ENCODE results near the gene SZT2. TPM values are rescaled to one million over a fixed set of nuclear protein-coding genes. Genes with fewer than 3 reads are reported as not detected.
A peak's percentile ranks its signal among the peaks of the same experiment; 100 is the strongest.
"Not testable (repeated sequence)": the region's sequence is repeated elsewhere in the genome, so short reads cannot be mapped to it uniquely, and the experiment has no call there.

The SZT2 gene
- total RNA-seq, 6 experiments from 2014 or later, result 12.7 to 30.4 (median 19.2) TPM

DNA sequence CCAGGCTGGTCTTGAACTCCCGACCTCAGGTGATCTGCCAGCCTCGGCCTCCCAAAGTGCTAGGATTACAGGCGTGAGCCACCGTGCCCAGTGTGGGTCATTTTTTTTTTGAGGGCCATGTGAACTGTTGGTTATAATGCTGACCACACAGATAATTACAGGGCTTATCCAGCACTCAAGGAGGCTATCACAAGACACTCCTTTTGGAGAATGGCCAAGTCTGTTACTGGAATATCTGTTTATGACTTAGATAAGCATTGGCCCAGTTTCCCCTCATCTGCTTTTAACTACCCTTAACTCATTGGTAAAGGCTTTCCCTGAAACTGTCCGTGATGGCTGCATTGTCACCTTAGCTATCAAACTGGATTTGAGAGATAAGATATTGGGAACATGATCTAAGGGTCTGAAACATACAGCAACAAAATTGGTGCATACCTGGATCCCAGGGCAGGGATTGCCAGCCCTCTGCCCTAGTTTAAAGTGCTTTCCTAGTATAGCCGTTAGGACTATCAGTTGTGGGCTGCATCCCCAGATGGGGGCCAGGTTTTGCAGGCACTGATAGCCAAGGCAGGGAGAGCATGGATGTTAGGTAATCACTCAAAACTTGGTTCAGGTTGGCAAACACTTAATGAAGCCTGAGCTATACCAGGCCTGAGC is 15.6 kb downstream of the SZT2 start:
- intact Hi-C loops (cut with DNase I), result loop anchor here in 1 of 2 donors (10.0 kb wide), 1 partner anchor 181 kb away; no protein-coding TSS in a partner anchor
- WGBS (ENCODE audit: insufficient coverage, low coverage, low lambda C conversion rate, missing lambda C conversion rate), result 83% methylated on average over 5 of the region's 6 CpGs
- TF ChIP-seq POLR2A (IDR thresholded peaks at IDR 0.05), result no peak
- TF ChIP-seq, protein P1, sequence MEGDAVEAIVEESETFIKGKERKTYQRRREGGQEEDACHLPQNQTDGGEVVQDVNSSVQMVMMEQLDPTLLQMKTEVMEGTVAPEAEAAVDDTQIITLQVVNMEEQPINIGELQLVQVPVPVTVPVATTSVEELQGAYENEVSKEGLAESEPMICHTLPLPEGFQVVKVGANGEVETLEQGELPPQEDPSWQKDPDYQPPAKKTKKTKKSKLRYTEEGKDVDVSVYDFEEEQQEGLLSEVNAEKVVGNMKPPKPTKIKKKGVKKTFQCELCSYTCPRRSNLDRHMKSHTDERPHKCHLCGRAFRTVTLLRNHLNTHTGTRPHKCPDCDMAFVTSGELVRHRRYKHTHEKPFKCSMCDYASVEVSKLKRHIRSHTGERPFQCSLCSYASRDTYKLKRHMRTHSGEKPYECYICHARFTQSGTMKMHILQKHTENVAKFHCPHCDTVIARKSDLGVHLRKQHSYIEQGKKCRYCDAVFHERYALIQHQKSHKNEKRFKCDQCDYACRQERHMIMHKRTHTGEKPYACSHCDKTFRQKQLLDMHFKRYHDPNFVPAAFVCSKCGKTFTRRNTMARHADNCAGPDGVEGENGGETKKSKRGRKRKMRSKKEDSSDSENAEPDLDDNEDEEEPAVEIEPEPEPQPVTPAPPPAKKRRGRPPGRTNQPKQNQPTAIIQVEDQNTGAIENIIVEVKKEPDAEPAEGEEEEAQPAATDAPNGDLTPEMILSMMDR (IDR thresholded peaks at IDR 0.05), result no peak
- Histone ChIP-seq H3K36me3 (peaks cover 0 to 47% (median 20%) of the 10 kb centered on the region in 4 donors), H3K27ac (no peak overlapping the region), H3K4me3 (no peak overlapping the region), H3K9me3 (no peaks in the 10 kb centered on the region), H3K27me3 (no peaks in the 10 kb centered on the region), H3K4me1 (no peaks in the 10 kb centered on the region)
- ATAC-seq, result no peak
- DNase-seq, result no peak

DNA sequence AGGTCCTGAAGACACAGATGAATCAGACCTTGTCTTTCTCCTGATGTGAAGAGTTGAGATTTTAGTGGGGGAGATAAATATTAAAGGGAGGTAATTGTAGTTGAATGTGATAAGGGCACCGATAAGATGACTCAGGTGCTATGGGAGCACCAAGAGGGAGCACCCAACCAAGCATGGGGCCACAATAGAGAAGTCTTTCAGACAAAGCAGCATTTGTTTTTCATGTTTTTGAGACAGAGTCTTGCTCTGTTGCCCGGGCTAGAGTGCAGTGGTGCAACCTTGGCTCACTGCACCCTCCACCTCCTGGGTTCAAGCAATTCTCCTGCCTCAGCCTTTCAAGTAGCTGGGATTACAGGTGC is 16.2 kb downstream of the SZT2 start:
- intact Hi-C loops (cut with DNase I), result loop anchor here in 1 of 2 donors (10.0 kb wide), 1 partner anchor 181 kb away; no protein-coding TSS in a partner anchor
- TF ChIP-seq, protein P1 (IDR thresholded peaks at IDR 0.05), result no peak
- no peak for TF ChIP-seq POLR2A (IDR thresholded peaks at IDR 0.05)
- Histone ChIP-seq H3K36me3 (peaks cover 0 to 47% (median 20%) of the 10 kb centered on the region in 4 donors), H3K9me3 (no peaks in the 10 kb centered on the region), H3K27me3 (no peaks in the 10 kb centered on the region), H3K4me1 (no peaks in the 10 kb centered on the region), H3K27ac (no peak overlapping the region), H3K4me3 (no peak overlapping the region)
- no peak for ATAC-seq
- DNase-seq, result no peak
- 100% methylated on average over 1 of the region's 2 CpGs for WGBS (ENCODE audit: insufficient coverage, low coverage, low lambda C conversion rate, missing lambda C conversion rate)

DNA sequence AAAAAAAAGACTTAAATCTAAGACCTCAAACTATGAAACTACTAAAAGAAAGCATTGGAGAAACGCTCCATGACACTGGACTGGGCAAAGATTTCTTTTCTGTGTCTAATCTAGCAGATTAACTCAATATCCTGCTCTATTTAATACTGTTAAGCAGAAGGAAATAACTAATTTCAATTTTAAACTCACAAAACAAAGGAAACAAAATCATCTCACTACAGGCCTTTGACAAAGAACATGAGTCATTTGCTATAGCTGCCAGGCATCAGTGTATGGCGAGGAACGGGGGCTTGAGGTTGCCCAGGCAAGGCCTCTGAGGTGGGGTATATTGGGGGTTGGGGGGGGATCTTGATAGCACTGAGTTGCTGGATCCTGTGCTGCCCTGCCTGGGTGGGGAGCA is 20.9 kb downstream of the SZT2 start:
- H3K4me1 ChIP-seq, result no peaks in the 10 kb centered on the region
- TF ChIP-seq POLR2A (IDR thresholded peaks at IDR 0.05), result no peak
- ATAC-seq (no peak), DNase-seq (no peak)
- no peaks in the 10 kb centered on the region for H3K27me3 ChIP-seq
- no peak overlapping the region for H3K27ac ChIP-seq
- no peaks in the 10 kb centered on the region for H3K9me3 ChIP-seq
- no peak overlapping the region for H3K4me3 ChIP-seq
- intact Hi-C loops (cut with DNase I), result no loop called here
- peaks cover 0 to 27% (median 8%) of the 10 kb centered on the region in 4 donors for H3K36me3 ChIP-seq
- 90% methylated on average over 3 of the region's 3 CpGs for WGBS (ENCODE audit: insufficient coverage, low coverage, low lambda C conversion rate, missing lambda C conversion rate)

DNA sequence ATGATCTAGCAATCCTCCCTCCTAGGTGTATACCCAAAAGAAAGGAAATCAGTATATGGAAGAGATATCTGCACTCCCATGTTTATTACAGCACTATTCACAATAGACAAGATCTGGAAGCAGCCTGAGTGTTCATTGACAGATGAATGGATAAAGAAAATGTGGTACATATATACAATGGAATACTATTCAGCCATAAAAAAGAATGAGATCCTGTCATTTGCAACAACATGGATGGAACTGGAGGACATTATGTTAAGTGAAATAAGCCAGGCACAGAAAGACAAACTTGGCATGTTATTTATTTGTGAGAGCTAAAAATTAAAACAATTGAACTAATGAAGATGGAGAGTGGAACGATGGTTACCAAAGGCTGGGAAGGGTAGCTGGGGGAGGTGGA is 23.7 kb downstream of the SZT2 start:
- intact Hi-C loops (cut with DNase I); H3K27me3 ChIP-seq; H3K9me3 ChIP-seq; H3K4me1 ChIP-seq; H3K27ac ChIP-seq; H3K4me3 ChIP-seq; DNase-seq; ATAC-seq: not testable (repeated sequence)
- WGBS (ENCODE audit: insufficient coverage, low coverage, low lambda C conversion rate, missing lambda C conversion rate), result 100% methylated on average over 1 of the region's 1 CpG
- H3K36me3 ChIP-seq, result peaks cover 0 to 26% (median 6%) of the 10 kb centered on the region in 4 donors

DNA sequence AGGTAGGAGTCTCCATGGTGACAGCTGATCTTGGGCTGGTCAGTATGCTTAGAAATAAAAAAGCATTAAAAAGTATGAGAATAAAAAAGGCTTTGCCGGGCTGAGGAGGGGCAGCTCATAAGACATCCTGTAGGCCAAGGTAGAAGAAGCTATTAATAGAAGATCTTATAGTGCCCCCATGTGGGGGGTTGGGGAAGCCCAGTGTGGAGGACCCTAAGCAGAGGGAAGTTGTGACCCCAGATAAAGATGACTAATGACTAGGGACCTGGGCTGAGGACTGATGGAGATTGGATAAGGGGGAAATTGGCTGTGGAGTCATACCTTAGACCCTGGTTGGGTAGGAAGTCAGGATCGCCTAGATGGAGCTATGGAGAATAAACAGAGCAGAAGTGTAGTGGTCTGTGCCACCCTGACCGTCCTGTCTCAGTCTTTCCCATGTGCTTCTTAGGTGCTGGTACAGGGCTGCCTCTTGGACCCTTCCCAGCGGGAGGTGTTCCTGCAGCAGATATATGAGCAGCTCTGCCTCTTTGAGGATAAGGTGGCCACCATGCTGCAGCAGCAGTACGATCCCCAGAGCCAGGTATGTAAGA is 25.0 kb downstream of the SZT2 start:
- H3K27ac ChIP-seq, result no peak overlapping the region
- H3K4me3 ChIP-seq, result no peak overlapping the region
- H3K27me3 ChIP-seq, result no peaks in the 10 kb centered on the region
- no peaks in the 10 kb centered on the region for H3K9me3 ChIP-seq
- H3K36me3 ChIP-seq, result peaks cover 0 to 34% (median 10%) of the 10 kb centered on the region in 4 donors
- 72% methylated on average over 4 of the region's 5 CpGs for WGBS (ENCODE audit: insufficient coverage, low coverage, low lambda C conversion rate, missing lambda C conversion rate)
- ATAC-seq (peak; percentile 85 to 90 (median 86)), DNase-seq (peak in 2 of 3 donors; percentile 40 to 58)
- H3K4me1 ChIP-seq, result no peaks in the 10 kb centered on the region
- TF ChIP-seq, protein P1 (IDR thresholded peaks at IDR 0.05), result peak; percentile 54 to 70 (median 66)
- no peak for TF ChIP-seq POLR2A (IDR thresholded peaks at IDR 0.05)
- intact Hi-C loops (cut with DNase I), result no loop called here

Measured in right lobe of liver (tissue), 6 donors.